K562 (cell line): ENCODE results near the gene SLBP. TPM values are rescaled to one million over a fixed set of nuclear protein-coding genes. Genes with fewer than 3 reads are reported as not detected.

Experiments used
- CTBP1 ChIP-seq: fragments of 450-650 bp; IDR thresholded peaks from 2 replicates; pipeline ENCODE4 v1.6.1; 2016; ENCODE audit warnings: borderline replicate concordance
- NFIX ChIP-seq: fragments of 250-450 bp; sonication (Bioruptor Pico); IDR thresholded peaks from 2 replicates; pipeline ENCODE4 v1.4.0; 2020; ENCODE audit warnings: low read depth, mild to moderate bottlenecking, moderate library complexity
- NR4A1 ChIP-seq, 2 experiments: fragments of 250-450 bp in 1 of 2; fragments of 450-650 bp in 1 of 2; sonication (Bioruptor Pico) in 1 of 2; IDR thresholded peaks; 2 replicates each; pipeline versions ENCODE4 v1.4.0 to v1.6.1; 2016 to 2020; ENCODE audit warnings: mild to moderate bottlenecking in 2 of 2, missing compliant biosample characterization in 1 of 2, missing genetic modification characterization in 1 of 2, moderate library complexity in 1 of 2
- PHTF2 ChIP-seq: fragments of 250-450 bp; sonication (Bioruptor Pico); IDR thresholded peaks from 2 replicates; pipeline ENCODE4 v1.5.0; 2021; ENCODE audit warnings: mild to moderate bottlenecking
- SNRNP70 ChIP-seq: fragments of 200-400 bp; formaldehyde crosslinking; optimal IDR thresholded peaks from 2 replicates; pipeline ENCODE3; 2017; ENCODE audit warnings: low read depth, low read length
- ZBTB1 ChIP-seq: sonication (generic); formaldehyde crosslinking; IDR thresholded peaks from 2 replicates; pipeline ENCODE4 v1.8.1; 2023; ENCODE audit warnings: missing genetic modification reagents, low read depth, mild to moderate bottlenecking, borderline replicate concordance
- ZNF282 ChIP-seq: sonication (generic); formaldehyde crosslinking; IDR thresholded peaks from 2 replicates; pipeline ENCODE4 v1.8.1; 2023; ENCODE audit warnings: missing genetic modification reagents
- ZNF384 ChIP-seq: IDR thresholded peaks from 2 replicates; pipeline ENCODE4 v1.6.1; 2012; ENCODE audit warnings: low read depth, low read length, improper control_type of control experiment
- polyA plus RNA-seq, 8 experiments: library from polyadenylated mRNA; depleted of rRNA in 4 of 8; stranded (reverse) in 5 of 8; unstranded in 3 of 8; fragments of >200 nt; fragmentation: Nextera tagmentation in 2 of 8; fragmentation: Illumina TruSeq in 1 of 8; extraction: Ambion mirVana in 2 of 8; extraction: Trizol in 1 of 8; gene quantifications; 2 replicates each; pipeline versions ENCODE4 v1.2.1 to v1.2.3, GENCODE V29; 2011 to 2014; ENCODE audit warnings: inconsistent platforms in 1 of 8, missing spikeins in 1 of 8
- total RNA-seq, 7 experiments: library from RNA; depleted of rRNA in 6 of 7; stranded (reverse); fragments of >200 nt in 6 of 7; fragmentation: Illumina TruSeq in 2 of 7; extraction: Trizol in 2 of 7; gene quantifications; 2 replicates each; pipeline versions ENCODE4 v1.2.1 to v1.2.3, GENCODE V29; 2011 to 2021; ENCODE audit warnings: low replicate concordance in 1 of 7
- TF ChIP-seq, protein P1 (sequence below), 3 experiments: fragments of 200-800 bp in 1 of 3; sonication (Bioruptor generic) in 1 of 3; sonication (generic) in 1 of 3; formaldehyde crosslinking in 1 of 3; IDR thresholded peaks; 2 replicates each; pipeline versions ENCODE4 v1.6.1 to v1.8.0; 2016 to 2022; ENCODE audit warnings: mild to moderate bottlenecking in 2 of 3, missing compliant biosample characterization in 2 of 3, missing genetic modification characterization in 2 of 3, missing genetic modification reagents in 1 of 3
- TF ChIP-seq, protein P2 (sequence below): sonication (generic); formaldehyde crosslinking; IDR thresholded peaks from 2 replicates; pipeline ENCODE4 v1.8.0; 2022; ENCODE audit warnings: mild to moderate bottlenecking, missing genetic modification reagents
- TF ChIP-seq, protein P3 (sequence below): fragments of 450-650 bp; IDR thresholded peaks from 2 replicates; pipeline ENCODE4 v1.7.1; 2018; ENCODE audit warnings: mild to moderate bottlenecking, low read depth; ENCODE audit not compliant: partially characterized antibody
- TF ChIP-seq, protein P4 (sequence below): fragments of 200-800 bp; sonication (Bioruptor generic); IDR thresholded peaks from 2 replicates; pipeline ENCODE4 v1.6.1; 2017; ENCODE audit warnings: missing genetic modification characterization, missing compliant biosample characterization
- TF ChIP-seq, protein P5 (sequence below): IDR thresholded peaks from 2 replicates; pipeline ENCODE4 v1.6.1; 2012; ENCODE audit warnings: low read depth, low read length, improper control_type of control experiment, borderline replicate concordance

Gene SLBP
- total and polyA plus RNA-seq, 9 of the 15 experiments (the other 6 are each of a cell fraction or from before 2014, with no cell fraction given), result 49.4 to 221 (median 162) TPM

DNA sequence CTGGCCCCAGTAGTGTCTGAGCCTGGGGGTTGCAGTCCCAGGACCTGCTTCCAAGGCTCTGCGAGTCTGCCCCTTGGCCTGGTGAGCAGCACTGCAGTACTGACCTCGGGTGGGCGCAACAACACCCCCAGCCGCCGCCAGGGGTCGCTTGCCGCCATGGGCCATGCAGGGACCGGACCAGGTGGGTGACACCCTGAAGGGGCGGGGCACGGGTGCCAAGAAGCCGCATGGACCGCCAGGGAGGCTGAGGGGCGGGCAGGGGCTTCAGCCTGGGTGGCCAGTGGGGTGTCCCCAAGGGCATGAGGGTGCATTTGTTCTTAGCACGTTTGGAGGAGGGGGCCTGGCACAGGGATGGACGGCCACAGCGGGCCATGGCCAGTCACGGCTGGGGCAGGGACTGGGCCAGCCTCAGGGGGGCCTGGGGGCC, 34.2 kb upstream of the SLBP start (continued):
- TF ChIP-seq, protein P1, sequence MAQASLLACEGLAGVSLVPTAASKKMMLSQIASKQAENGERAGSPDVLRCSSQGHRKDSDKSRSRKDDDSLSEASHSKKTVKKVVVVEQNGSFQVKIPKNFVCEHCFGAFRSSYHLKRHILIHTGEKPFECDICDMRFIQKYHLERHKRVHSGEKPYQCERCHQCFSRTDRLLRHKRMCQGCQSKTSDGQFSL (CRISPR knock-in tag; IDR thresholded peaks at IDR 0.05), result peak; percentile 43; the same call in 1 of the 2 replicates
- TF ChIP-seq, protein P1 (tag; IDR thresholded peaks at IDR 0.05), result no peak
- TF ChIP-seq, protein P2, sequence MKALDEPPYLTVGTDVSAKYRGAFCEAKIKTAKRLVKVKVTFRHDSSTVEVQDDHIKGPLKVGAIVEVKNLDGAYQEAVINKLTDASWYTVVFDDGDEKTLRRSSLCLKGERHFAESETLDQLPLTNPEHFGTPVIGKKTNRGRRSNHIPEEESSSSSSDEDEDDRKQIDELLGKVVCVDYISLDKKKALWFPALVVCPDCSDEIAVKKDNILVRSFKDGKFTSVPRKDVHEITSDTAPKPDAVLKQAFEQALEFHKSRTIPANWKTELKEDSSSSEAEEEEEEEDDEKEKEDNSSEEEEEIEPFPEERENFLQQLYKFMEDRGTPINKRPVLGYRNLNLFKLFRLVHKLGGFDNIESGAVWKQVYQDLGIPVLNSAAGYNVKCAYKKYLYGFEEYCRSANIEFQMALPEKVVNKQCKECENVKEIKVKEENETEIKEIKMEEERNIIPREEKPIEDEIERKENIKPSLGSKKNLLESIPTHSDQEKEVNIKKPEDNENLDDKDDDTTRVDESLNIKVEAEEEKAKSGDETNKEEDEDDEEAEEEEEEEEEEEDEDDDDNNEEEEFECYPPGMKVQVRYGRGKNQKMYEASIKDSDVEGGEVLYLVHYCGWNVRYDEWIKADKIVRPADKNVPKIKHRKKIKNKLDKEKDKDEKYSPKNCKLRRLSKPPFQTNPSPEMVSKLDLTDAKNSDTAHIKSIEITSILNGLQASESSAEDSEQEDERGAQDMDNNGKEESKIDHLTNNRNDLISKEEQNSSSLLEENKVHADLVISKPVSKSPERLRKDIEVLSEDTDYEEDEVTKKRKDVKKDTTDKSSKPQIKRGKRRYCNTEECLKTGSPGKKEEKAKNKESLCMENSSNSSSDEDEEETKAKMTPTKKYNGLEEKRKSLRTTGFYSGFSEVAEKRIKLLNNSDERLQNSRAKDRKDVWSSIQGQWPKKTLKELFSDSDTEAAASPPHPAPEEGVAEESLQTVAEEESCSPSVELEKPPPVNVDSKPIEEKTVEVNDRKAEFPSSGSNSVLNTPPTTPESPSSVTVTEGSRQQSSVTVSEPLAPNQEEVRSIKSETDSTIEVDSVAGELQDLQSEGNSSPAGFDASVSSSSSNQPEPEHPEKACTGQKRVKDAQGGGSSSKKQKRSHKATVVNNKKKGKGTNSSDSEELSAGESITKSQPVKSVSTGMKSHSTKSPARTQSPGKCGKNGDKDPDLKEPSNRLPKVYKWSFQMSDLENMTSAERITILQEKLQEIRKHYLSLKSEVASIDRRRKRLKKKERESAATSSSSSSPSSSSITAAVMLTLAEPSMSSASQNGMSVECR (CRISPR knock-in tag), result peak; percentile 57; the same call in 1 of the 2 replicates
- TF ChIP-seq SNRNP70, result no peak
- TF ChIP-seq, protein P3, sequence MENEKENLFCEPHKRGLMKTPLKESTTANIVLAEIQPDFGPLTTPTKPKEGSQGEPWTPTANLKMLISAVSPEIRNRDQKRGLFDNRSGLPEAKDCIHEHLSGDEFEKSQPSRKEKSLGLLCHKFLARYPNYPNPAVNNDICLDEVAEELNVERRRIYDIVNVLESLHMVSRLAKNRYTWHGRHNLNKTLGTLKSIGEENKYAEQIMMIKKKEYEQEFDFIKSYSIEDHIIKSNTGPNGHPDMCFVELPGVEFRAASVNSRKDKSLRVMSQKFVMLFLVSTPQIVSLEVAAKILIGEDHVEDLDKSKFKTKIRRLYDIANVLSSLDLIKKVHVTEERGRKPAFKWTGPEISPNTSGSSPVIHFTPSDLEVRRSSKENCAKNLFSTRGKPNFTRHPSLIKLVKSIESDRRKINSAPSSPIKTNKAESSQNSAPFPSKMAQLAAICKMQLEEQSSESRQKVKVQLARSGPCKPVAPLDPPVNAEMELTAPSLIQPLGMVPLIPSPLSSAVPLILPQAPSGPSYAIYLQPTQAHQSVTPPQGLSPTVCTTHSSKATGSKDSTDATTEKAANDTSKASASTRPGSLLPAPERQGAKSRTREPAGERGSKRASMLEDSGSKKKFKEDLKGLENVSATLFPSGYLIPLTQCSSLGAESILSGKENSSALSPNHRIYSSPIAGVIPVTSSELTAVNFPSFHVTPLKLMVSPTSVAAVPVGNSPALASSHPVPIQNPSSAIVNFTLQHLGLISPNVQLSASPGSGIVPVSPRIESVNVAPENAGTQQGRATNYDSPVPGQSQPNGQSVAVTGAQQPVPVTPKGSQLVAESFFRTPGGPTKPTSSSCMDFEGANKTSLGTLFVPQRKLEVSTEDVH, result no peak
- no peak for TF ChIP-seq ZNF282
- TF ChIP-seq, protein P4, sequence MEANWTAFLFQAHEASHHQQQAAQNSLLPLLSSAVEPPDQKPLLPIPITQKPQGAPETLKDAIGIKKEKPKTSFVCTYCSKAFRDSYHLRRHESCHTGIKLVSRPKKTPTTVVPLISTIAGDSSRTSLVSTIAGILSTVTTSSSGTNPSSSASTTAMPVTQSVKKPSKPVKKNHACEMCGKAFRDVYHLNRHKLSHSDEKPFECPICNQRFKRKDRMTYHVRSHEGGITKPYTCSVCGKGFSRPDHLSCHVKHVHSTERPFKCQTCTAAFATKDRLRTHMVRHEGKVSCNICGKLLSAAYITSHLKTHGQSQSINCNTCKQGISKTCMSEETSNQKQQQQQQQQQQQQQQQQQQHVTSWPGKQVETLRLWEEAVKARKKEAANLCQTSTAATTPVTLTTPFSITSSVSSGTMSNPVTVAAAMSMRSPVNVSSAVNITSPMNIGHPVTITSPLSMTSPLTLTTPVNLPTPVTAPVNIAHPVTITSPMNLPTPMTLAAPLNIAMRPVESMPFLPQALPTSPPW (CRISPR knock-in tag), result peak; percentile 64
- no peak for TF ChIP-seq NFIX (CRISPR knock-in tag)
- TF ChIP-seq NR4A1 (CRISPR knock-in tag; IDR thresholded peaks at IDR 0.05), result no peak
- TF ChIP-seq NR4A1 (tag; IDR thresholded peaks at IDR 0.05), result no peak
- no peak for TF ChIP-seq ZNF384
- peak; percentile 38; the same call in 1 of the 2 replicates for TF ChIP-seq CTBP1
- no peak for TF ChIP-seq PHTF2 (CRISPR knock-in tag)
- TF ChIP-seq, protein P5, sequence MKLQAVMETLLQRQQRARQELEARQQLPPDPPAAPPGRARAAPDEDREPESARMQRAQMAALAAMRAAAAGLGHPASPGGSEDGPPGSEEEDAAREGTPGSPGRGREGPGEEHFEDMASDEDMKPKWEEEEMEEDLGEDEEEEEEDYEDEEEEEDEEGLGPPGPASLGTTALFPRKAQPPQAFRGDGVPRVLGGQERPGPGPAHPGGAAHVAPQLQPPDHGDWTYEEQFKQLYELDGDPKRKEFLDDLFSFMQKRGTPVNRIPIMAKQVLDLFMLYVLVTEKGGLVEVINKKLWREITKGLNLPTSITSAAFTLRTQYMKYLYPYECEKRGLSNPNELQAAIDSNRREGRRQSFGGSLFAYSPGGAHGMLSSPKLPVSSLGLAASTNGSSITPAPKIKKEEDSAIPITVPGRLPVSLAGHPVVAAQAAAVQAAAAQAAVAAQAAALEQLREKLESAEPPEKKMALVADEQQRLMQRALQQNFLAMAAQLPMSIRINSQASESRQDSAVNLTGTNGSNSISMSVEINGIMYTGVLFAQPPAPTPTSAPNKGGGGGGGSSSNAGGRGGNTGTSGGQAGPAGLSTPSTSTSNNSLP, result no peak
- no peak for TF ChIP-seq ZBTB1 (CRISPR knock-in tag)
